Osteoblast (primary cell): Measurements from ENCODE around the gene INSRR. TPM values are rescaled to one million over a fixed set of nuclear protein-coding genes. Genes with fewer than 3 reads are reported as not detected.

Experiments used
- DNase-seq: peaks from one replicate; pipeline ENCODE4 v3.0.0; 2011; ENCODE audit warnings: low spot score, mixed read lengths; ENCODE audit not compliant: insufficient read length; ENCODE audit errors: missing footprints
- H2AFZ ChIP-seq: 2 replicates; pipeline ENCODE4 v1.6.0; 2011; ENCODE audit warnings: mild to moderate bottlenecking, low read length
- H3K27ac ChIP-seq: 2 replicates; pipeline ENCODE4 v1.5.1; 2011; ENCODE audit warnings: mild to moderate bottlenecking, low read depth, low read length, moderate library complexity
- H3K27me3 ChIP-seq: 2 replicates; pipeline ENCODE4 v1.6.0; 2012; ENCODE audit warnings: mild to moderate bottlenecking, control low read depth, inconsistent platforms, low read length, moderate library complexity; ENCODE audit not compliant: insufficient read depth
- H3K36me3 ChIP-seq: 2 replicates; pipeline ENCODE4 v1.5.1; 2011; ENCODE audit warnings: mild to moderate bottlenecking, low read length, control low read depth, moderate library complexity; ENCODE audit not compliant: insufficient read depth
- H3K4me1 ChIP-seq: 2 replicates; pipeline ENCODE4 v1.5.1; 2011; ENCODE audit warnings: mild to moderate bottlenecking, low read length, control low read depth, moderate library complexity; ENCODE audit not compliant: insufficient read depth
- H3K4me2 ChIP-seq: 2 replicates; pipeline ENCODE4 v1.6.0; 2011; ENCODE audit warnings: mild to moderate bottlenecking, low read length; ENCODE audit not compliant: insufficient read depth
- H3K4me3 ChIP-seq: fragments of 200-600 bp; sonication (generic); 3 replicates; pipeline ENCODE4 v1.5.1; 2012; ENCODE audit warnings: mild to moderate bottlenecking, low read length, inconsistent platforms; ENCODE audit not compliant: insufficient read depth
- H3K79me2 ChIP-seq: 2 replicates; pipeline ENCODE4 v1.6.0; 2012; ENCODE audit warnings: mild to moderate bottlenecking, low read length, control low read depth, inconsistent platforms; ENCODE audit not compliant: insufficient read depth
- H3K9me3 ChIP-seq: 2 replicates; pipeline ENCODE4 v1.5.1; 2011; ENCODE audit warnings: low read depth, low read length, control low read depth
- H4K20me1 ChIP-seq: 2 replicates; pipeline ENCODE4 v1.6.0; 2012; ENCODE audit warnings: mild to moderate bottlenecking, low read length, control low read depth; ENCODE audit not compliant: insufficient read depth
- total RNA-seq: library from RNA; depleted of rRNA; stranded (reverse); fragments of >200 nt; gene quantifications from 2 replicates; pipeline ENCODE4 v1.2.3, GENCODE V29; 2012
- TF ChIP-seq, protein P1 (sequence below): IDR thresholded peaks from 2 replicates; pipeline ENCODE4 v1.5.1; 2011; ENCODE audit warnings: mild to moderate bottlenecking, low read depth, low read length, moderate library complexity; ENCODE audit errors: extremely low read depth

The INSRR gene
- total RNA-seq, 1 donor, result 0.36 TPM

DNA sequence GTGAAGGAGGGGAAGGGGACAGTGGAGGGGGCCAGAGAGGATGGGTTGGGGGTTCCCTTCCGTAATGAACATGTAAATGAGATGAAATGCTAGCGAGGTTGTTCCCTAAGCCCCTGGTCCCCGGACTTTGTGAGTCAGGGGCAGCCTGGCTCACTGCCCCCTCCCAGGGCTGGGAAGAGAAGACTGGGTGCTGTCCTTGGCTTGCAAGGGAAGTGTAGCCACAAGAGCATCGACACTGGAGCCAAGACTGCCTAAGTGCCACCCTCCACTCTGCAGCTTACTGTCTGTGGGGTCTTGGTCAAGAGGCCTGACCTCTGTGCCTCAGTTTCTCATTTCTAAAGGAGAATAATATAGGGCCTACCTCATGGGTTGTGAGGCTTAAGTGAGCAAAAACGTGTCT, 35.1 kb upstream of the INSRR start:
- DNase-seq, result no peak
- Histone ChIP-seq H3K36me3 (no peaks in the 10 kb centered on the region), H3K27me3 (no peaks in the 10 kb centered on the region), H3K4me1 (peaks cover 60% of the 10 kb centered on the region), H3K9me3 (no peaks in the 10 kb centered on the region), H3K79me2 (peaks cover 33% of the 10 kb centered on the region), H3K4me3 (peak overlapping the region; percentile 75), H3K4me2 (peak overlapping the region; percentile 90), H3K27ac (peak overlapping the region; percentile 100), H2AFZ (peak overlapping the region; percentile 49), H4K20me1 (peaks cover 3% of the 10 kb centered on the region)
- TF ChIP-seq, protein P1, sequence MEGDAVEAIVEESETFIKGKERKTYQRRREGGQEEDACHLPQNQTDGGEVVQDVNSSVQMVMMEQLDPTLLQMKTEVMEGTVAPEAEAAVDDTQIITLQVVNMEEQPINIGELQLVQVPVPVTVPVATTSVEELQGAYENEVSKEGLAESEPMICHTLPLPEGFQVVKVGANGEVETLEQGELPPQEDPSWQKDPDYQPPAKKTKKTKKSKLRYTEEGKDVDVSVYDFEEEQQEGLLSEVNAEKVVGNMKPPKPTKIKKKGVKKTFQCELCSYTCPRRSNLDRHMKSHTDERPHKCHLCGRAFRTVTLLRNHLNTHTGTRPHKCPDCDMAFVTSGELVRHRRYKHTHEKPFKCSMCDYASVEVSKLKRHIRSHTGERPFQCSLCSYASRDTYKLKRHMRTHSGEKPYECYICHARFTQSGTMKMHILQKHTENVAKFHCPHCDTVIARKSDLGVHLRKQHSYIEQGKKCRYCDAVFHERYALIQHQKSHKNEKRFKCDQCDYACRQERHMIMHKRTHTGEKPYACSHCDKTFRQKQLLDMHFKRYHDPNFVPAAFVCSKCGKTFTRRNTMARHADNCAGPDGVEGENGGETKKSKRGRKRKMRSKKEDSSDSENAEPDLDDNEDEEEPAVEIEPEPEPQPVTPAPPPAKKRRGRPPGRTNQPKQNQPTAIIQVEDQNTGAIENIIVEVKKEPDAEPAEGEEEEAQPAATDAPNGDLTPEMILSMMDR, result no peak

- peaks cover 53% of the 10 kb centered on the region for H3K4me1 ChIP-seq
- no peaks in the 10 kb centered on the region for H3K27me3 ChIP-seq
- H3K4me3 ChIP-seq, result peak within 1 kb of the TSS; percentile 75
- TF ChIP-seq, protein P1, result no peak
- peaks cover 3% of the 10 kb centered on the region for H4K20me1 ChIP-seq
- peak within 1 kb of the TSS; percentile 69 for H2AFZ ChIP-seq
- H3K27ac ChIP-seq, result peak within 1 kb of the TSS; percentile 100
- no peak for DNase-seq
- peaks cover 26% of the 10 kb centered on the region for H3K79me2 ChIP-seq
- peak within 1 kb of the TSS; percentile 90 for H3K4me2 ChIP-seq
- no peaks in the 10 kb centered on the region for H3K9me3 ChIP-seq
- H3K36me3 ChIP-seq, result no peaks in the 10 kb centered on the region
Observed at GRCh38 chr1:156893048-156893953, 34.4 kb upstream of the INSRR start, which contains the start of gene PEAR1. PEAR1 (plus strand) TSS chr1:156893718; CDS start chr1:156903927, 10,209 bp downstream.

GRCh38 chr1:156892190-156893047, 33.5 kb upstream of the INSRR start:
- H2AFZ ChIP-seq, result peak overlapping the region; percentile 91
- H3K79me2 ChIP-seq, result peaks cover 17% of the 10 kb centered on the region
- H3K4me1 ChIP-seq, result peaks cover 44% of the 10 kb centered on the region
- no peaks in the 10 kb centered on the region for H3K9me3 ChIP-seq
- TF ChIP-seq, protein P1, result peak; percentile 77
- H4K20me1 ChIP-seq, result peaks cover 3% of the 10 kb centered on the region
- peak overlapping the region; percentile 64 for H3K4me3 ChIP-seq
- H3K27me3 ChIP-seq, result no peaks in the 10 kb centered on the region
- peak overlapping the region; percentile 89 for H3K4me2 ChIP-seq
- DNase-seq, result peak; percentile 98
- H3K36me3 ChIP-seq, result no peaks in the 10 kb centered on the region
- H3K27ac ChIP-seq, result no peak overlapping the region
